GM21360 (cell line): ENCODE measurements around the gene GPC6.

Experiments
- ATAC-seq: cut with Tn5 transposase; IDR thresholded peaks from one replicate; pipeline ENCODE4 v1.9.1; 2021; ENCODE audit warnings: mild to moderate bottlenecking, moderate library complexity; ENCODE audit not compliant: unreplicated experiment

Gene GPC6

GRCh38 chr13:94007072-94007471 lies 780.5 kb downstream of the GPC6 start:
- no peak for ATAC-seq

DNA sequence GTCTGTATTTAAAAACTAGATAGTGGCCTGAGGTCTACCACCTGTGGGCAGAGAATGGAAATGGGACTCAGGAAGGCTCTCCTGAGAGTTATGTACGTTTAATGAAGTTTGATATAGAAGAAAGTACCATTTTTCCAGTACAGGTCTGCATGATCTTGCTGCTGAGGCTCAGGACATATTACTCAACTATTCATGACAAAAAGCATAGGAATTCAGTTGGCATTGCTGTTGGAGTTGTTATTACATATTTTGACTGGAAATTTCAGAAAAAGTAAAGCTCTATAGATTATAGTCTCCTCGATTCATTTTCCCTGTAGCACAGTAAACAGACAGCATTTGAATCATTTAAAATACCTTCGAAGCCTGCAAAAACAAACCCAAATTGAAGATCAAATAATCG lies 783.1 kb downstream of the GPC6 start:
- no peak for ATAC-seq

- no peak for ATAC-seq
Measured at GRCh38 chr13:94014461-94014860, 787.9 kb downstream of the GPC6 start.

DNA sequence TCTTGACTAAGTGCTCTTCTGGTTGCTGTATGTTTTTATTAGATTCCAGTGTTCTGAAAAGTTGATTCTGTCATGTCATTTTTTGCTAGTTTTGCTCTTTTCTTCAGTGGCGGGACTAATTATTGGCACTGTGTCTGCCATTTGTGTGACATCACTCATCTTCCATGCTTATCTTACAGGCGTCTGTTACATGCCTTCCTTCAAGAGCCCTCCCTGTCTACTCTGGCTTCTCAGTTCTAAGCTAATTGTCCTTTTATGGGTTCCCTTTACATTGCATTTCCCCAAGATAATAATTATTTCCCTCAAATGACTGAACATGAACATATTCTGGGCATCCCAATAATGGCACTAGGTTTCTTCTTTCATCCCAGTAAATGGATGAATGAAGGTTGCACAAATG lies 793.8 kb downstream of the GPC6 start:
- ATAC-seq = no peak

GRCh38 chr13:94020833-94021232 lies 794.2 kb downstream of the GPC6 start:
- no peak for ATAC-seq

DNA sequence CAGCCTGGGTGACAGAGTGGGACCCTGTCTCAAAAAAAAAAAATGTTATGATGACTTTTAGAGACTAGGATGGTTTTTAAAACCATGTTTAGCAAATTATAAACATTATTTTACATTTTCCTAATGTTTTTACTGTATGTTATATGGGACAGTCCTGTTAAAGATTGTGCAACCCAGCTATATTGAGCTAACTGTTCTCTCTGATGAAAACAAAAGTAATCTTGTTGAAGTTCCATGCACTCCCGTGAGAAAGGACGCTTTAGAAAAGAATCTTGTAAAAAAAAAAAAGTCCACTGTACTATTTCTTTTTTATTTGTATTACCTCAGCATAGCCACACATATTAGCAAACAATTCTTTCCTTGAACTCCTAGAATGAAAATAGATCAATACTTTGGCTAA lies 801.6 kb downstream of the GPC6 start:
- ATAC-seq = no peak

- ATAC-seq = no peak
Measured at GRCh38 chr13:94028650-94029049, 802.0 kb downstream of the GPC6 start.

DNA sequence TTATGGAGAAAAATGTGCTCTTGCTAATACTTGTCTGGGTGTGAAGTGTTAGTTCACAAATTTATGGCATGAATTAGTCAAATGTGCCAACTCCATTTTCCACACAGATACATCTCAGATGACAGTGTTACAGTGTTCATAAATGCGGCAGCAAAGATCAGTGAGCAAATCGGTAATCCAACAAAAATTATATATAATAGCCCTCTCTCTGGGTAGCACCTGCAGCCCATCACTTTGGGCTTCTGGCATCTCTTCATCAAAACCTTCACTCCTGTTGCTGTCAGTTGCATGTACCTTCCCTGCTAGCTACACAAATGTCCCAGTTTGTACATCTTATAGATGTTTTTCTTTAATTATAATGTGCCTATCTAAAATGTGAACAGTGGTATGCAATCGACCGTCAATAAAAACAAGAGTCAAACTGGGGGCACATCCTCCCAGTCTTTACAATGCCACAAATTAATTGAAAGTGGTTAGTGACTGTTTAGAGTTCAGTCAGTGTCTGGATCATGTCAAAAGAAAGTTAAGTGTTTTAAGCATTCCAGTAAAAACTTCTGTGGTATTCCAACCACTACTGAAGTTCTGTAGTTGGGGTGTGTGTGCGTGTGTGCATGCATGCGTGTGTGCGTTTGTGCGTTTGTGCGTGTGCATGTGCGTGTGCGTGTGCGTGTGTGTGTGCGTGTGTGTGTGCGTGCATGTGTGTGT lies 804.0 kb downstream of the GPC6 start:
- ATAC-seq = no peak

DNA sequence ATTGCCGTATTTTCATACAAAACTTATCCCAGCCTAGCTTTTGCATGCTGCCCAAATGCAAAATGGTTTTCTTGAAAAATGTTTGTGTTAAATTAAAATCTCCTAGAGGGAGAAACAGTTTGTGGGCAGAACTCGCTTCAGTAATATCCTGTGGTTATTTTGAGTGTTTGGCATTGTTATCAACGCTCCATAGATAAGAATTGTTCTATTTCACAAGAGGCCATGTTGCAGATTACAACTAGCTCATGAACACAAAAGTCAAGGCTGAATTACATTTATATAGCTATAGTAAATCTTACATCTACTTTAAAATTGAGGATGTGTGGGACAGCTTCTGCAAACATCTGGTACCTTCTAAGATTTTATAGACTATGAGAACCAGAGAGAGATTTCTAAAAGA lies 805.0 kb downstream of the GPC6 start:
- no peak for ATAC-seq

DNA sequence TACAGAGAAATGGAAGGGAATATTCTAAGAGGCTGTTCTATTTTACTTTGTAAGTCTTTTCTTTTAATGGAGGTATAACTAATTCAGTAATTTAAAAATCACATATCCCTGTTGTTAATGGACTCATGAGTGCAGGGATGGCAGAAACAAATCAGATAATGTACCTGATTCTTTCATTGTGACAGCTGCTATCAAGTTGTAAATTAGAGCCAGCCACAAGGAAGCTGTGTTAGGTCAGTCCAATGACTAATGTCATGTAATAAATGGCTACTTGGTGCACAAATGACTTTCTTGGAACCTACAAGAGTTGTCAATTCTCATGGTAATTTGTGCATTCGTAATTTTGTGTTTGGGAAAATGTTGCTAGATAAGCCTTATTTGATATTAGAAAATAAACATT lies 806.5 kb downstream of the GPC6 start:
- no peak for ATAC-seq

GRCh38 chr13:94033830-94034642 lies 807.4 kb downstream of the GPC6 start:
- ATAC-seq = no peak

- no peak for ATAC-seq
Measured at GRCh38 chr13:94050039-94050438, 823.4 kb downstream of the GPC6 start.

GRCh38 chr13:94050686-94051085 lies 824.1 kb downstream of the GPC6 start:
- no peak for ATAC-seq

DNA sequence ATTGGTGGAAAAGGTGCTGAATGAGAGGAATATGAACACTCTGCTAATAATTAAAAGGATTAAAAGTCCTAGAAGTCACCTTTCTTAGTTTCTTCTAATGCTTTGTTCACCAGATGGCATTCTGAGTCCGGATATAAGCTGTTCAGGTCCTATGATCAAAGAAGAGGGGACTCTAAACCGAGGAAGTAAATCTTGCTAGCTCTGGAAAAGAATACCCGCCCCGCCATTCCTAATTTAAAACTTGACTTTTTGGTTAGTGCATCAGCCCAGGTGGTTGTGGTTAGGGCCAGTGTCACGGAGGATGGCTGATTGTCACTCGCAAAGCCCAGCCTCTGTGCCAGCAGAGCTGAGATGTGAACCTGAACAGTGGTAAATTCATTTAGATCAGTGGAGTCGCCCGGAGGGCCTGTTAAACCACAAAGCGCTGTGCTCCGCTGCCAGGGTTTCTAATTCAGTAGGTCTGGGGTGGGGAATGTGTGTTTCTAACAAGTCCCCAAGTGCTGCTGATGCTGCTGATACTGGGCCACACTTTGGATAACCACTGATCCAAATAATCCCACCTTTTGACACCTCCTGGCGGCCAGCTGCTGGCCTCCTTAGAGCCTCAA lies 827.5 kb downstream of the GPC6 start:
- ATAC-seq = no peak

GRCh38 chr13:94056362-94056990 lies 829.9 kb downstream of the GPC6 start:
- no peak for ATAC-seq

- no peak for ATAC-seq
Measured at GRCh38 chr13:94057618-94058186, 831.1 kb downstream of the GPC6 start.

DNA sequence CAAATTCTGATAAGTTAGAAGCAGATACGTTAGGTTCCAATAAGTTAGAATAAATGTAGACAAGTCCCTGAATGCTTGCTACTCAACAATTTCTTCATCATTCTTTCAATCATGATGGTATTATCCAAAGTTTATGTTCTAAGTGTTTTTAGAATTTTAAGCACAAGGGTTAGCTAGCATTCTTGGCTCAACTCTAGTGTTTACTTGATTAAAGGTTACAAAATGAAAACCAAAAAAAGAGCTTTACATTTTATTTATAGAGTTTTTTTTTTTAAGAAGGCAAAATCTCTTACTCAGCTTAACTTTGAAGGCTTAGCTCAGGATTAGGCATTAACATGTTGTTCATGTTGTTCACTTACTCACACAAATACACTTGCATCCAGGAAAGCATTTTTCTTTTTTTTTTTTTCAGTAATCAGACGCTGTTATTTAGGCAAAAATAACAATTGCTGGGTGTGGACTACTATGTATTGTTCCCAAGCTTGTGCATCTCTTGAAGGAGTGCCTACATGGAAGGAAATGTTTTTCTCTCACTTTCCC lies 832.3 kb downstream of the GPC6 start:
- ATAC-seq = no peak

DNA sequence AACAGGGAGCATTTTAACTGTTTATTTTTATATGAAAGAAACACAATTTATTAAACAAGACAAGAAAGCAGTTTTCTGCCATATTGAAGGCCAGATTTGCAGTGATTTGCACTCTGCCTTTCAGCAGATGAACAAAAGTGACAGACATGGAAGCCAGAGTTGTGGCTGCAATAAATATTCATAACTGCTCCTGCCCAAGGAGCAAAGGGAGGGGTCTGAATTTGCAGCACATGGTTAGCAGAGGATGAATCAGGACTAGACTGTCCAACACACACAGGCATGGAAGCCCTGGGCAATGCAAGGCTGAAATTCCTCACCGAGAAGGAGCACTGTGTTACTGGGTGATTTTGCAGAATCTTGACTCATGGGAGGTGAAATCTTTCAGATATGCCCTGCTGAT lies 834.7 kb downstream of the GPC6 start:
- no peak for ATAC-seq

GRCh38 chr13:94063096-94063495 lies 836.5 kb downstream of the GPC6 start:
- no peak for ATAC-seq

DNA sequence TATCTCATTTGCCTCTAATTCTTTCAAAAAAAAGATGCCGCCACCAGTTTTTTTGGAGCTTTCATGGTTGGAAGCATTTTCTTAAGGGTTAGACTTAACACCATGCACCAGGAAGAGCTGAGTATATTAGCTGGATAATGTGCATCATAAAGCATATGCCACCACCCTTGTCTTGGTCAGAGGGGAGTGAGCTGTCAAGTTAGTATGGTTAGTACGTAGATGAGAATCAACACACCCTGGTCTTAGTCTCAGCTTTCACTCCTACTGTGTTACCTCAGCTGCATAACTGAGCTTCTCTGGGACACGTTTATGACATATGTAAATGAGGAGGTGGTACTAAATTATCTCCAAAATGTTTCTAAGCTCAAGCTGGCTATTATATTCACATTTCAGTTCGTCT lies 837.2 kb downstream of the GPC6 start:
- no peak for ATAC-seq

GRCh38 chr13:94065741-94066140 lies 839.1 kb downstream of the GPC6 start:
- ATAC-seq = no peak
